Measurements from ENCODE around the gene SMOC2. TPM values are rescaled to one million over a fixed set of nuclear protein-coding genes. Genes with fewer than 3 reads are reported as not detected.

Gene SMOC2
- total RNA-seq, 1 experiment from 2014 or later, result 0.42 TPM

DNA sequence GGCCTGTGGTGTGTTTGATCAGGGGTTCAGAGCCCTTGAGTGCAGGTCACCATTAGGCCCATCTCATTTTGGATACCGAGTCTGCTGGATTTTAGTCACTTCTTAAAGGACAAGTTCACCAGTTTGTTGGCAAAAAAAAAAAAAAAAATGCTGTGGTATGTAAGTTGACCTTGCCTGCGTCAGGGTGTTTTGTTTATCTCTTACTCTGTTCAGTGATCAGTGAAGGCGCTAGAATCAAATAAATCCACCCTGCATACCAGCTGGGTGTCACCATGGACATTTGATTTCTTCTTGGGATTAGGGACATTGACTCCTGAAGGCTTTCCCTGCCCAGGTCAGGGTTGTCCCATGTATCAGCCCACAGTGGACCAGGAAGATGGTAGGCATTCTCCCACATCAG lies 6.7 kb downstream of the SMOC2 start:
- ChIA-PET CTCF (no interaction called here), RAD21 (ENCODE audit: low non-redundant PET in 1 of 2, low total read pairs in 2 of 2, uncharacterized antibody in 2 of 2, unreplicated experiment in 2 of 2) (no interaction called here), POLR2A (no interaction called here)
- Histone ChIP-seq H3K27ac (ENCODE audit: low read depth, low read length) (no peak overlapping the region), H3K4me1 (ENCODE audit: control insufficient read depth in 1 of 2, insufficient read depth in 2 of 2, low read length in 2 of 2) (no peaks in the 10 kb centered on the region), H3K36me3 (ENCODE audit: control insufficient read depth in 1 of 2, insufficient read depth in 2 of 2, low read length in 2 of 2) (no peaks in the 10 kb centered on the region), H3K9ac (ENCODE audit: low read length) (no peak overlapping the region), H3K9me2 (ENCODE audit: insufficient read depth) (no peaks in the 10 kb centered on the region), H2AFZ (ENCODE audit: low read depth, low read length, poor library complexity, severe bottlenecking) (no peak overlapping the region), H3K9me3 (ENCODE audit: control insufficient read depth in 1 of 2, insufficient read depth in 1 of 2, low read depth in 1 of 2, low read length in 2 of 2) (no peaks in the 10 kb centered on the region), H3K79me2 (ENCODE audit: insufficient read depth, low read length) (no peaks in the 10 kb centered on the region), H3K4me3 (replicated peaks in 1 of 2; ENCODE audit: low read depth in 1 of 2, low read length in 2 of 2) (no peak overlapping the region), H3K27me3 (ENCODE audit: insufficient read depth, low read length) (peaks cover 7% of the 10 kb centered on the region; the same call in 1 of the 2 replicates), H3K4me2 (ENCODE audit: low read length) (no peak overlapping the region), H4K20me1 (ENCODE audit: insufficient read depth) (no peaks in the 10 kb centered on the region)
- DNase-seq (ENCODE audit: low read depth, low spot score) (no peak), ATAC-seq (no peak)
- no TSS peak for BruUV-seq (replicated peaks)
- TF ChIP-seq TCF7L2 (IDR thresholded peaks at IDR 0.05; ENCODE audit: borderline replicate concordance, extremely low read depth, insufficient read depth, insufficient read length), result no peak
- intact Hi-C loops (cut with micrococcal nuclease), result no loop called here

DNA sequence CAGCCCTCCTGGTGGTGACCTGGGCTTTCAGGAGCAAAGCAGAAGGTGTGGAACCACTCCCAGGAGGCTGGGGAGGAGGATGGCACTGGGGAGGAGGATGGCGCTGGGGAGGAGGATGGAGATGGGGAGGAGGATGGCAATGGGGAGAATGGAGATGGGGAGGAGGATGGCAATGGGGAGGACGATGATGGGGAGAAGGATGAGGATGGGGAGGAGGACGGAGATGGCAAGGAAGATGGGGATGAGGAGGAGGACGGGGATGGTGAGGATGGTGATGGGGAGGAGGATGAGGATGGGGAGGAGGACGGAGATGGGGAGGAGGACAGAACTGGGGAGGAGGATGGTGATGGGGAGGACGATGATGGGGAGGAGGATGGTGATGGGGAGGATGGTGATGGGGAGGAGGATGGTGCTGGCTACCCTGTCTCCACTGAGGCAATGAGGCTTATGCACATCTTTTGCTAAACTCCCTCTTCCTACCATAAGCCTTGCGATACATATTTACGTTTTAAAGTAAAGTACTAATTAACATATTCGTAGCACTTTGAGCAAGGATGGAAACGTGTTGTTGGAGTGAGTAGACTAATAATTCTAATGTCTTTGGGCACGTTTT lies 7.4 kb downstream of the SMOC2 start:
- Histone ChIP-seq H3K4me3 (replicated peaks in 1 of 2; ENCODE audit: low read depth in 1 of 2, low read length in 2 of 2) (no peak overlapping the region), H3K4me2 (ENCODE audit: low read length) (no peak overlapping the region), H3K36me3 (ENCODE audit: control insufficient read depth in 1 of 2, insufficient read depth in 2 of 2, low read length in 2 of 2) (no peaks in the 10 kb centered on the region), H3K27me3 (ENCODE audit: insufficient read depth, low read length) (peaks cover 7% of the 10 kb centered on the region; the same call in 1 of the 2 replicates), H4K20me1 (ENCODE audit: insufficient read depth) (no peaks in the 10 kb centered on the region), H3K27ac (ENCODE audit: low read depth, low read length) (no peak overlapping the region), H2AFZ (ENCODE audit: low read depth, low read length, poor library complexity, severe bottlenecking) (no peak overlapping the region), H3K4me1 (ENCODE audit: control insufficient read depth in 1 of 2, insufficient read depth in 2 of 2, low read length in 2 of 2) (no peaks in the 10 kb centered on the region), H3K79me2 (ENCODE audit: insufficient read depth, low read length) (no peaks in the 10 kb centered on the region), H3K9me3 (ENCODE audit: control insufficient read depth in 1 of 2, insufficient read depth in 1 of 2, low read depth in 1 of 2, low read length in 2 of 2) (no peaks in the 10 kb centered on the region), H3K9ac (ENCODE audit: low read length) (no peak overlapping the region), H3K9me2 (ENCODE audit: insufficient read depth) (no peaks in the 10 kb centered on the region)
- ChIA-PET POLR2A (no interaction called here), RAD21 (ENCODE audit: low non-redundant PET in 1 of 2, low total read pairs in 2 of 2, uncharacterized antibody in 2 of 2, unreplicated experiment in 2 of 2) (no interaction called here), CTCF (no interaction called here)
- no peak for ATAC-seq
- intact Hi-C loops (cut with micrococcal nuclease), result no loop called here
- DNase-seq (ENCODE audit: low read depth, low spot score), result no peak
- no TSS peak for BruUV-seq (replicated peaks)
- TF ChIP-seq, protein P1, sequence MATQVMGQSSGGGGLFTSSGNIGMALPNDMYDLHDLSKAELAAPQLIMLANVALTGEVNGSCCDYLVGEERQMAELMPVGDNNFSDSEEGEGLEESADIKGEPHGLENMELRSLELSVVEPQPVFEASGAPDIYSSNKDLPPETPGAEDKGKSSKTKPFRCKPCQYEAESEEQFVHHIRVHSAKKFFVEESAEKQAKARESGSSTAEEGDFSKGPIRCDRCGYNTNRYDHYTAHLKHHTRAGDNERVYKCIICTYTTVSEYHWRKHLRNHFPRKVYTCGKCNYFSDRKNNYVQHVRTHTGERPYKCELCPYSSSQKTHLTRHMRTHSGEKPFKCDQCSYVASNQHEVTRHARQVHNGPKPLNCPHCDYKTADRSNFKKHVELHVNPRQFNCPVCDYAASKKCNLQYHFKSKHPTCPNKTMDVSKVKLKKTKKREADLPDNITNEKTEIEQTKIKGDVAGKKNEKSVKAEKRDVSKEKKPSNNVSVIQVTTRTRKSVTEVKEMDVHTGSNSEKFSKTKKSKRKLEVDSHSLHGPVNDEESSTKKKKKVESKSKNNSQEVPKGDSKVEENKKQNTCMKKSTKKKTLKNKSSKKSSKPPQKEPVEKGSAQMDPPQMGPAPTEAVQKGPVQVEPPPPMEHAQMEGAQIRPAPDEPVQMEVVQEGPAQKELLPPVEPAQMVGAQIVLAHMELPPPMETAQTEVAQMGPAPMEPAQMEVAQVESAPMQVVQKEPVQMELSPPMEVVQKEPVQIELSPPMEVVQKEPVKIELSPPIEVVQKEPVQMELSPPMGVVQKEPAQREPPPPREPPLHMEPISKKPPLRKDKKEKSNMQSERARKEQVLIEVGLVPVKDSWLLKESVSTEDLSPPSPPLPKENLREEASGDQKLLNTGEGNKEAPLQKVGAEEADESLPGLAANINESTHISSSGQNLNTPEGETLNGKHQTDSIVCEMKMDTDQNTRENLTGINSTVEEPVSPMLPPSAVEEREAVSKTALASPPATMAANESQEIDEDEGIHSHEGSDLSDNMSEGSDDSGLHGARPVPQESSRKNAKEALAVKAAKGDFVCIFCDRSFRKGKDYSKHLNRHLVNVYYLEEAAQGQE (IDR thresholded peaks at IDR 0.05; ENCODE audit: low read depth), result no peak
- TF ChIP-seq CBX3 (IDR thresholded peaks at IDR 0.05; ENCODE audit: low read depth) (no peak), EZH2 (IDR thresholded peaks at IDR 0.05) (no peak), ZNF274 (IDR thresholded peaks at IDR 0.05; ENCODE audit: low read depth, low read length) (no peak), ZFX (IDR thresholded peaks at IDR 0.05) (no peak), RAD21 (IDR thresholded peaks at IDR 0.05; ENCODE audit: low read depth) (no peak), CEBPB (IDR thresholded peaks at IDR 0.05; ENCODE audit: low read depth) (no peak), ATF3 (IDR thresholded peaks at IDR 0.05) (no peak), MAX (IDR thresholded peaks at IDR 0.05) (no peak), YY1 (IDR thresholded peaks at IDR 0.05; ENCODE audit: extremely low read depth, insufficient replicate concordance, low read depth, low read length) (no peak), SP1 (IDR thresholded peaks at IDR 0.05; ENCODE audit: low read depth) (no peak), FOSL1 (IDR thresholded peaks at IDR 0.05; ENCODE audit: low read depth) (no peak)
